Nephron progenitor cell (in vitro differentiated cells): ENCODE data around the gene PITPNB.

Experiments
- DNase-seq: peaks from one replicate; pipeline ENCODE4 v3.0.0; 2021
- H3K27ac Mint-ChIP-seq: 2 replicates; pipeline ENCODE4 v1.8.0; 2021; ENCODE audit warnings: mild to moderate bottlenecking, moderate library complexity, mixed read lengths
- H3K27me3 Mint-ChIP-seq: 2 replicates; pipeline ENCODE4 v1.8.0; 2021; ENCODE audit warnings: mild to moderate bottlenecking, low read depth, mixed read lengths; ENCODE audit not compliant: poor library complexity
- H3K36me3 Mint-ChIP-seq: 2 replicates; pipeline ENCODE4 v1.8.0; 2021; ENCODE audit warnings: low read depth, mixed read lengths
- H3K4me1 Mint-ChIP-seq: 2 replicates; pipeline ENCODE4 v1.8.0; 2021; ENCODE audit warnings: mixed read lengths
- H3K4me3 Mint-ChIP-seq: 2 replicates; pipeline ENCODE4 v1.8.0; 2021; ENCODE audit warnings: mild to moderate bottlenecking, moderate library complexity, mixed read lengths
- H3K9me3 Mint-ChIP-seq: 2 replicates; pipeline ENCODE4 v1.8.0; 2021; ENCODE audit warnings: mild to moderate bottlenecking, moderate library complexity, mixed read lengths
- TF ChIP-seq, protein P1 (sequence below): fragments of 200-600 bp; sonication (generic); IDR thresholded peaks from 2 replicates; pipeline ENCODE4 v1.5.0; 2021; ENCODE audit warnings: antibody characterized with exemption

The PITPNB gene

DNA sequence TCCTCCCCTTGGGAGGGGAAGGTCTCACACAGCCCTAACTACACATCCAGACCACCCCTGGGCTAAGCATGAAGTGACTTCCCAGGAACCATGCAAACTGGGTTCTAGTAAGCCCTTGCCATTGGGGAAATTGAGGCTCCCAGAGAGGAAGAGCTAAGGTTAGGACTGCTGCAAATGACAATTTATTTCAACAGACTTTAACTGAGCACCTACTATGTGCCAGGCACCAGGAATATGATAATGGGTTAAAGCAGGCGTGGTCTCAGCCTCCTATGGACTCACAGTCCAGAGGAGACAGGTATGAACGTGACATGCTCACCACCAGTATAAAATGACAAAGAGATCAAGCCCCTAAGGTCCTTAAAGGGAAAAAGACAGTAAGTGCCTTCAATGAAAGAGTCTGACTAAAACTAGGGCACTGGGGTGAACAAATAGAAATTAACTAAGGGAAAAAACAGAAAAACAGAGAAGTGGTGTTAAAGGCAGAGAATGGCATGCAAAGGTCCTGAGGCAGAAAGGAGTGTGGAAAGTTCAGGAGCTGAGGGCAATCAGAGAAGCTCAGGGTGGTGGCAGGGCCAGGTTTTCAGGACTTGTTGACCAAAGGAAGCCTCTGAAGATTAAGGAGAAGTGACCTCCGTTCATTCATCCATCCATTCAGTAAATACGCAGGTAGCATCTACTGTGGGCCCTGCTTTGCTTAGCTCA, 103.1 kb downstream of the PITPNB start:
- Mint-ChIP-seq H3K27ac (no peak overlapping the region), H3K9me3 (no peaks in the 10 kb centered on the region), H3K27me3 (peaks cover 60% of the 10 kb centered on the region), H3K4me3 (no peak overlapping the region), H3K36me3 (no peaks in the 10 kb centered on the region), H3K4me1 (peaks cover 7% of the 10 kb centered on the region)
- TF ChIP-seq, protein P1, sequence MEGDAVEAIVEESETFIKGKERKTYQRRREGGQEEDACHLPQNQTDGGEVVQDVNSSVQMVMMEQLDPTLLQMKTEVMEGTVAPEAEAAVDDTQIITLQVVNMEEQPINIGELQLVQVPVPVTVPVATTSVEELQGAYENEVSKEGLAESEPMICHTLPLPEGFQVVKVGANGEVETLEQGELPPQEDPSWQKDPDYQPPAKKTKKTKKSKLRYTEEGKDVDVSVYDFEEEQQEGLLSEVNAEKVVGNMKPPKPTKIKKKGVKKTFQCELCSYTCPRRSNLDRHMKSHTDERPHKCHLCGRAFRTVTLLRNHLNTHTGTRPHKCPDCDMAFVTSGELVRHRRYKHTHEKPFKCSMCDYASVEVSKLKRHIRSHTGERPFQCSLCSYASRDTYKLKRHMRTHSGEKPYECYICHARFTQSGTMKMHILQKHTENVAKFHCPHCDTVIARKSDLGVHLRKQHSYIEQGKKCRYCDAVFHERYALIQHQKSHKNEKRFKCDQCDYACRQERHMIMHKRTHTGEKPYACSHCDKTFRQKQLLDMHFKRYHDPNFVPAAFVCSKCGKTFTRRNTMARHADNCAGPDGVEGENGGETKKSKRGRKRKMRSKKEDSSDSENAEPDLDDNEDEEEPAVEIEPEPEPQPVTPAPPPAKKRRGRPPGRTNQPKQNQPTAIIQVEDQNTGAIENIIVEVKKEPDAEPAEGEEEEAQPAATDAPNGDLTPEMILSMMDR, result no peak
- no peak for DNase-seq

- no peak overlapping the region for H3K27ac Mint-ChIP-seq
- H3K36me3 Mint-ChIP-seq, result no peaks in the 10 kb centered on the region
- TF ChIP-seq, protein P1, result no peak
- H3K4me1 Mint-ChIP-seq, result peaks cover 15% of the 10 kb centered on the region
- no peak overlapping the region for H3K4me3 Mint-ChIP-seq
- peaks cover 70% of the 10 kb centered on the region for H3K27me3 Mint-ChIP-seq
- H3K9me3 Mint-ChIP-seq, result no peaks in the 10 kb centered on the region
- no peak for DNase-seq
Observed at GRCh38 chr22:27814993-27815392, 104.1 kb downstream of the PITPNB start.

GRCh38 chr22:27811778-27812177, 107.3 kb downstream of the PITPNB start:
- H3K27me3 Mint-ChIP-seq, result peaks cover 87% of the 10 kb centered on the region
- TF ChIP-seq, protein P1, result no peak
- H3K4me3 Mint-ChIP-seq, result no peak overlapping the region
- no peaks in the 10 kb centered on the region for H3K36me3 Mint-ChIP-seq
- peaks cover 27% of the 10 kb centered on the region for H3K4me1 Mint-ChIP-seq
- DNase-seq, result no peak
- H3K27ac Mint-ChIP-seq, result no peak overlapping the region
- no peaks in the 10 kb centered on the region for H3K9me3 Mint-ChIP-seq

DNA sequence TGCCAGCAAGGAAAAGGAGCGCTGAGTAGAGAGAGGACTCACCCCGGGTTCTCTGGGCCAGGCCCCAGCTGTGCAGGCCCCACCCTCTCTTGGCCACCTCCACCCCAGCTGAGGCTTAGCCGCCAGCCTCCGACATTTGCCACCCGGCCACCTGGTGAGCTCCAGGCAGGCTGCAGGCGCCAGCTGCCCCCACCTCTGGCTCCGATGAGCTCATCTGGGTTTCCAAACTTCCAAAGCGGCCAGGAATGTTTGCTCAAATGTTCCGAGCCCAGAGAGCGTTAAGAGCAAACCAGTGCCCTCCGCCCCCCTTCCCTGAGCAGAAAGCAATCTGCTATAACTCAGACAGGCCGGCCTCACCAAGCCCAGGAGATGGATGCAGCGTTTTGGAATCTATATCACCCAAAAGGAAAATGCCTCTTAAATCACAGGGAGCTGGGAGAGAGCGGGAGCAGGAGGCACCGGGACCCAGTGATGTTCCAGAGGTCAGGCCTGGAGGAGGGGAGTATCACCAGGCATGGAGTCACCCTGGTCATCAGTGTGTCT, 108.4 kb downstream of the PITPNB start:
- Mint-ChIP-seq H3K4me1 (peaks cover 27% of the 10 kb centered on the region), H3K27me3 (peaks cover 87% of the 10 kb centered on the region), H3K27ac (no peak overlapping the region), H3K4me3 (peak overlapping the region; percentile 38), H3K36me3 (no peaks in the 10 kb centered on the region), H3K9me3 (no peaks in the 10 kb centered on the region)
- TF ChIP-seq, protein P1, result no peak
- peak; percentile 31 for DNase-seq

GRCh38 chr22:27809700-27810608, 109.1 kb downstream of the PITPNB start:
- Mint-ChIP-seq H3K9me3 (no peaks in the 10 kb centered on the region), H3K4me3 (no peak overlapping the region), H3K27ac (no peak overlapping the region), H3K36me3 (no peaks in the 10 kb centered on the region), H3K27me3 (peaks cover 87% of the 10 kb centered on the region), H3K4me1 (peaks cover 27% of the 10 kb centered on the region)
- no peak for DNase-seq
- TF ChIP-seq, protein P1, result no peak
